ENCODE results near the gene MERTK.
"Not testable (repeated sequence)": the region's sequence is repeated elsewhere in the genome, so short reads cannot be mapped to it uniquely, and the experiment has no call there.

MERTK gene

GRCh38 chr2:111897924-111898702 is at the start of gene MERTK:
MERTK (plus strand) TSS chr2:111898607; CDS start chr2:111898736, 129 bp downstream.
- peak; percentile 86 for DNase-seq

GRCh38 chr2:111850646-111851045 is 47.8 kb upstream of the MERTK start:
- DNase-seq, result not testable (repeated sequence)

GRCh38 chr2:111852544-111852943 is 45.9 kb upstream of the MERTK start:
- DNase-seq, result not testable (repeated sequence)

GRCh38 chr2:111860005-111860404 is 38.4 kb upstream of the MERTK start:
- not testable (repeated sequence) for DNase-seq

GRCh38 chr2:111865124-111865523 is 33.3 kb upstream of the MERTK start:
- not testable (repeated sequence) for DNase-seq

GRCh38 chr2:111872806-111873205 is 25.6 kb upstream of the MERTK start:
- not testable (repeated sequence) for DNase-seq

- peak; percentile 88 for DNase-seq
Measured at GRCh38 chr2:111883661-111884591, 14.5 kb upstream of the MERTK start, which contains the start of gene ANAPC1. ANAPC1 (minus strand) TSS chr2:111884193; CDS start chr2:111880825, 3,368 bp downstream.

GRCh38 chr2:111884592-111884964 is 13.8 kb upstream of the MERTK start:
- DNase-seq, result no peak

GRCh38 chr2:111896024-111896423 is 2.4 kb upstream of the MERTK start:
- no peak for DNase-seq

- DNase-seq, result peak; percentile 26
Measured at GRCh38 chr2:111896576-111896975, 1.8 kb upstream of the MERTK start.

GRCh38 chr2:111897630-111897923 is 830 bp upstream of the MERTK start:
- no peak for DNase-seq

- no peak for DNase-seq
Measured at GRCh38 chr2:111898703-111899514, 502 bp downstream of the MERTK start.

GRCh38 chr2:111900859-111901258 is 2.5 kb downstream of the MERTK start:
- no peak for DNase-seq

GRCh38 chr2:111903516-111903915 is 5.1 kb downstream of the MERTK start:
- no peak for DNase-seq

- no peak for DNase-seq
Measured at GRCh38 chr2:111903930-111904439, 5.6 kb downstream of the MERTK start.

GRCh38 chr2:111904726-111905474 is 6.5 kb downstream of the MERTK start:
- no peak for DNase-seq

- not testable (repeated sequence) for DNase-seq
Measured at GRCh38 chr2:111905475-111905869, 7.1 kb downstream of the MERTK start.

GRCh38 chr2:111905990-111906735 is 7.8 kb downstream of the MERTK start:
- DNase-seq, result no peak

GRCh38 chr2:111908578-111908977 is 10.2 kb downstream of the MERTK start:
- no peak for DNase-seq

GRCh38 chr2:111909079-111909478 is 10.7 kb downstream of the MERTK start:
- DNase-seq, result no peak

GRCh38 chr2:111909997-111910396 is 11.6 kb downstream of the MERTK start:
- DNase-seq, result not testable (repeated sequence)

All from NCI-H510A (cell line).